ENCODE measurements around the gene ING3. TPM values are rescaled to one million over a fixed set of nuclear protein-coding genes. Genes with fewer than 3 reads are reported as not detected.

Gene ING3
- total and polyA plus RNA-seq, 9 of the 15 experiments (the other 6 are each of a cell fraction or from before 2014, with no cell fraction given), result 22.8 to 233 (median 50.4) TPM

GRCh38 chr7:120950539-120951308 is at the start of gene ING3 (continued):
- TF ChIP-seq ZNF778 (CRISPR knock-in tag; IDR thresholded peaks at IDR 0.05) (no peak), MLX (CRISPR knock-in tag; conservative IDR thresholded peaks at IDR 0.05) (no peak), LEF1 (IDR thresholded peaks at IDR 0.05) (peak; percentile 58; the same call in 1 of the 2 replicates), ZNF184 (CRISPR knock-in tag; IDR thresholded peaks at IDR 0.05) (no peak), PPARD (CRISPR knock-in tag; IDR thresholded peaks at IDR 0.05) (no peak), MAX (CRISPR knock-in tag; IDR thresholded peaks at IDR 0.05) (peak; percentile 87), BHLHE40 (IDR thresholded peaks at IDR 0.05; ENCODE audit: low read length) (peak; percentile 63), TBP (optimal IDR thresholded peaks at IDR 0.05; ENCODE audit: low read depth, low read length) (peak; percentile 39), CREBBP (IDR thresholded peaks at IDR 0.05; ENCODE audit: low read depth, low read length) (no peak), MBD2 (IDR thresholded peaks at IDR 0.05; ENCODE audit: borderline replicate concordance, low read depth) (peak; percentile 95), HMG20B (CRISPR knock-in tag; IDR thresholded peaks at IDR 0.05) (no peak), TGIF2 (CRISPR knock-in tag; IDR thresholded peaks at IDR 0.05) (peak; percentile 12; the same call in 1 of the 2 replicates), ARID2 (IDR thresholded peaks at IDR 0.05) (no peak), EP400 (IDR thresholded peaks at IDR 0.05) (peak; percentile 98), ZNF699 (CRISPR knock-in tag; IDR thresholded peaks at IDR 0.05; ENCODE audit: insufficient replicate concordance) (no peak), ATF1 (CRISPR knock-in tag; IDR thresholded peaks at IDR 0.05) (peak; percentile 86), ATF1 (tag; IDR thresholded peaks at IDR 0.05) (peak; percentile 100), ZNF143 (CRISPR knock-in tag; IDR thresholded peaks at IDR 0.05) (peak; percentile 96), SP1 (CRISPR knock-in tag; IDR thresholded peaks at IDR 0.05) (peak; percentile 94), HNRNPH1 (optimal IDR thresholded peaks at IDR 0.05; ENCODE audit: low read depth, low read length) (no peak), CREB3L1 (IDR thresholded peaks at IDR 0.05; ENCODE audit: borderline replicate concordance, low read depth) (peak; percentile 94), PHF20 (IDR thresholded peaks at IDR 0.05; ENCODE audit: partially characterized antibody) (no peak), LARP7 (IDR thresholded peaks at IDR 0.05) (peak; percentile 81; the same call in 1 of the 2 replicates)
- TF ChIP-seq, protein P1, sequence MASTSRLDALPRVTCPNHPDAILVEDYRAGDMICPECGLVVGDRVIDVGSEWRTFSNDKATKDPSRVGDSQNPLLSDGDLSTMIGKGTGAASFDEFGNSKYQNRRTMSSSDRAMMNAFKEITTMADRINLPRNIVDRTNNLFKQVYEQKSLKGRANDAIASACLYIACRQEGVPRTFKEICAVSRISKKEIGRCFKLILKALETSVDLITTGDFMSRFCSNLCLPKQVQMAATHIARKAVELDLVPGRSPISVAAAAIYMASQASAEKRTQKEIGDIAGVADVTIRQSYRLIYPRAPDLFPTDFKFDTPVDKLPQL (IDR thresholded peaks at IDR 0.05; ENCODE audit: extremely low read depth, insufficient read length), result no peak
- TF ChIP-seq, protein P2, sequence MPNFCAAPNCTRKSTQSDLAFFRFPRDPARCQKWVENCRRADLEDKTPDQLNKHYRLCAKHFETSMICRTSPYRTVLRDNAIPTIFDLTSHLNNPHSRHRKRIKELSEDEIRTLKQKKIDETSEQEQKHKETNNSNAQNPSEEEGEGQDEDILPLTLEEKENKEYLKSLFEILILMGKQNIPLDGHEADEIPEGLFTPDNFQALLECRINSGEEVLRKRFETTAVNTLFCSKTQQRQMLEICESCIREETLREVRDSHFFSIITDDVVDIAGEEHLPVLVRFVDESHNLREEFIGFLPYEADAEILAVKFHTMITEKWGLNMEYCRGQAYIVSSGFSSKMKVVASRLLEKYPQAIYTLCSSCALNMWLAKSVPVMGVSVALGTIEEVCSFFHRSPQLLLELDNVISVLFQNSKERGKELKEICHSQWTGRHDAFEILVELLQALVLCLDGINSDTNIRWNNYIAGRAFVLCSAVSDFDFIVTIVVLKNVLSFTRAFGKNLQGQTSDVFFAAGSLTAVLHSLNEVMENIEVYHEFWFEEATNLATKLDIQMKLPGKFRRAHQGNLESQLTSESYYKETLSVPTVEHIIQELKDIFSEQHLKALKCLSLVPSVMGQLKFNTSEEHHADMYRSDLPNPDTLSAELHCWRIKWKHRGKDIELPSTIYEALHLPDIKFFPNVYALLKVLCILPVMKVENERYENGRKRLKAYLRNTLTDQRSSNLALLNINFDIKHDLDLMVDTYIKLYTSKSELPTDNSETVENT (CRISPR knock-in tag; IDR thresholded peaks at IDR 0.05), result 0 out of 2 replicates have a peak, but pooled peaks have one; percentile 48
